ENCODE data around the gene SPINK8.

DNA sequence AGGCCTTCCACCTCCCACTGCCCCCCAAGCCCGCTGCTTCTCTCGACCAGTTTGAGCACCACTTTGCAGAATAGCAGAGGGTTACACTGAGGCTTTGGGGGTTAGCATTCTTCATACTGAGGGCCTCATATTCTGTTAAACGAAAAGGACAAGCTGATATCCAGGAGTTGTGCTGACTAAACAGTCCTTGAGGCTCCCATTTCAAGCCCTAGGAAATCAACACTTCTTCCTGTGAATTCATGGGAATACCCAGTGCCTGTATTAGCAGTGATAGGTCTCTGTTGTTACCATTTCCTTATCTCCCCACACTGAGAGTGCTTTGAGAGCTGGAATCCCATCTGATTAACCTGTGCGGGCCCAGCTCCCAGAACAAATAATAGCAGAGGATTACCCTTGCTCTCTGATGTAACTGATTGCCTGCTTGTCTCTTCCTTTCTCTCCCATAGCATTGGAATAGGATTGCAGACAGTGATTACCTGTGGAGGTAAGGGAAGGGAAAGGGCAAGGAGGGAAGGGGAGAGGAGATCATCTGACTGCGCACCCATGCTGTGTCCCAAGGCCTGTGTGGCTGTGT is 39.5 kb upstream of the SPINK8 start:
- TF ChIP-seq, protein P1, sequence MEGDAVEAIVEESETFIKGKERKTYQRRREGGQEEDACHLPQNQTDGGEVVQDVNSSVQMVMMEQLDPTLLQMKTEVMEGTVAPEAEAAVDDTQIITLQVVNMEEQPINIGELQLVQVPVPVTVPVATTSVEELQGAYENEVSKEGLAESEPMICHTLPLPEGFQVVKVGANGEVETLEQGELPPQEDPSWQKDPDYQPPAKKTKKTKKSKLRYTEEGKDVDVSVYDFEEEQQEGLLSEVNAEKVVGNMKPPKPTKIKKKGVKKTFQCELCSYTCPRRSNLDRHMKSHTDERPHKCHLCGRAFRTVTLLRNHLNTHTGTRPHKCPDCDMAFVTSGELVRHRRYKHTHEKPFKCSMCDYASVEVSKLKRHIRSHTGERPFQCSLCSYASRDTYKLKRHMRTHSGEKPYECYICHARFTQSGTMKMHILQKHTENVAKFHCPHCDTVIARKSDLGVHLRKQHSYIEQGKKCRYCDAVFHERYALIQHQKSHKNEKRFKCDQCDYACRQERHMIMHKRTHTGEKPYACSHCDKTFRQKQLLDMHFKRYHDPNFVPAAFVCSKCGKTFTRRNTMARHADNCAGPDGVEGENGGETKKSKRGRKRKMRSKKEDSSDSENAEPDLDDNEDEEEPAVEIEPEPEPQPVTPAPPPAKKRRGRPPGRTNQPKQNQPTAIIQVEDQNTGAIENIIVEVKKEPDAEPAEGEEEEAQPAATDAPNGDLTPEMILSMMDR (IDR thresholded peaks at IDR 0.05; ENCODE audit: extremely low read depth in 1 of 2, insufficient read depth in 1 of 2, low read depth in 1 of 2, low read length in 2 of 2): no peak
- no peak for TF ChIP-seq EZH2 (IDR thresholded peaks at IDR 0.05; ENCODE audit: borderline replicate concordance, low read depth, low read length, severe bottlenecking)
- no peak for TF ChIP-seq POLR2A (IDR thresholded peaks at IDR 0.05; ENCODE audit: low read depth, low read length)

Measured in endothelial cell of umbilical vein (primary cell).